ENCODE data around the gene RERE.

Gene RERE

DNA sequence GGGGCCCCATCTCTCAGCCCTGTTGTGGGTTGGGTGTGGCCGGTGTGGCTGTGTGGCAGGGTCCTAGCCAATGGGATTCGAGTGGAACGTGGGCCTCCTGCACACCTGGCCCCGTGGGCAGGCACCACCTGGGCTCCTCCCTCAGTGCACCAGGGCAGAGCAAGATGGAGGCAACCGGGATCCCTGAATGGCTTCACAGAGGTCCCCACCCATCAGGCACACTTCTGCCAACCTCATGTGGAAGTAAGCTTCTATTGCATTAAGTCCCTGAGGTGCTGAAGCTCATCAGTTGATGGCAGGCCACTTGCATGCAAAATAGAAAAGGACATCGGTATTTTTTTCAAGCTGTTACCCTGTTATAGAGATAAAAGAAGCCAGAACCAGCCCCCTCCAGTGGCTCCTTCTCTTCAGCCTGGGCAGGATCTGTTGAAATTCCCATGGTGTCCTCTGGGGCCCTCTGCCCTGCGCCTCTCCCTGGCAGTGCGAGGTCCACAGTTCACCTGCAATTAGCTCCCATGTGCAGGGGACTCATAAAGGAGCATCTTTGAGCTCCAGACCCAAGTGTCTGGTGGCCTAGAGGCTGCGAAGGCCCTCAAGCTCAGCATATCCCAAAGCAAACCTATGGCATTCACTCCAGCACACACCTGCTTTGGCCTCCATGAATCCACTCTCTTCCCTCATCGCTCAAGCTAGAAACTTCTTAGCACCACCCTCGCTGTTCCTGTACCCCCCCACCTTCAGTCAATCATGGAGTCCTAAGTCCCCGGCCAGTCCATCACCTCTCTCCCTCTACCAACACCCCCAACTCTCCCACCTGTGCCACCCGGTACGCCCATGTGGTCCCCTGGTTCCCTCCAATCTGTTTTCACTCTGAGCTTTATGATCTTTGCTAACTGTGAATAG lies 501.6 kb downstream of the RERE start:
- DNase-seq, result no peak

DNA sequence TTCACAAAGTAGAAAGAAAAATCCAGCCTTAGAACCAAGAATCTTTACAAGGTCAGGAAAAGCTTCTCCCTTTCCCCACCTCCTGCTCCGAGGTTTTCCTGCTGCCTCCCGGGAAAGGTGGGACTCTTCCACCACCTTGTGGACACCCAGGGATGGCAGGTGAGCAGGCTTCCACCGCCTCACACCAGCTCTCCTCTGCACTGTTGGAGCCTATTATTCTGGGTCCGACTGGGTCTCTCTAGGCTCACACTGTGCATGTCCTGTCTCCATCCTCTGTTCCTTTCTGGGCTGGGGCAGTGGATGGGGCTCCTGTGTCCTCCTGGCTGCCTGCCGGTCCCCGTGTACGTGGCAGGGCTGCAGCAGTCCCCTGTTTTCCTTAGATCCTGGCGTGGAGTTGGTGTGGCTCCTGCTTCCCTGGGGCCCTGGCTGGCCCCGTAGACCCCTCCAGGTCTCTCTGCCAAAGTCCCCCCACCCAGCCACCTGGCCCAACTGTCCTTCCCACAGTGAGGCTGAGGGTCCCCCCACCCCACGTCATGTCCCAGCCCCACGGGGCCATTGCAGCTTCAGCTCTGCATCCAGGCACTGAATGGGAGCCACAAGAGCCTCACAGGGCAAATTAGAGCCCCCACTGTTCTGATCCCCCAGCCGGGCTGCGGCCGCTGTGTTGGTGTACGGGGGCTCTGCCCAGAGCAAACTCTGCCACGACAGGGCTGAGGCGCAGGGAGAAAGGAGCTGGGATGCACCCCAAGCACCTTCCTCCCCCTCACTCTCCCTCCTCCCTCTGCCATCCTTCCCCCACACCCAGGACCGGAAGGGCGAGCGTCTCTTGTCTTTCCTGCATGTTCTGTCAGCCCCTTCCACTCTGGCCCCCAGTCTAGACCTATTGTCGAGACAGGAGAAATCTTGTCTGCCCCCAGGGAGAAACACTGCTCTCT lies 502.8 kb downstream of the RERE start:
- DNase-seq, result peak; percentile 32 to 53

DNA sequence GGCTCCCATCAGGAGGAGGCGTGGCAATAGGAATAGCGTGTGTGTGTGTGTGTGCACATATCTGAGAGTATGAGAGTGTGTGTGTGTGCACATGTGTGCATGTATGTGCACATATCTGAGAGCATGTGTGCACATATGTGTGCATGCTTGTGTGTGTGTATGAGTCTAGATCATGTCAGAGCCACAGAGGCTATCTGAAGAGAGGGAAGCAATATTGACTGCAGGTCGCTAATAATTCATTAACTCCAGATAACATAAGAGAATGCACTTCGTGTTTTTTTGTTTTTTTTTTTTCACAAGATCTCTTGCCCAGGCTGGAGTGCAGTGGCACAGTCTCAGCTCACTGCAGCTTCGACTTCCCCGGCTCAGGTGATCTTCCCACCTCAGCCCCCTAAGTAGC lies 504.2 kb downstream of the RERE start:
- no peak for DNase-seq

DNA sequence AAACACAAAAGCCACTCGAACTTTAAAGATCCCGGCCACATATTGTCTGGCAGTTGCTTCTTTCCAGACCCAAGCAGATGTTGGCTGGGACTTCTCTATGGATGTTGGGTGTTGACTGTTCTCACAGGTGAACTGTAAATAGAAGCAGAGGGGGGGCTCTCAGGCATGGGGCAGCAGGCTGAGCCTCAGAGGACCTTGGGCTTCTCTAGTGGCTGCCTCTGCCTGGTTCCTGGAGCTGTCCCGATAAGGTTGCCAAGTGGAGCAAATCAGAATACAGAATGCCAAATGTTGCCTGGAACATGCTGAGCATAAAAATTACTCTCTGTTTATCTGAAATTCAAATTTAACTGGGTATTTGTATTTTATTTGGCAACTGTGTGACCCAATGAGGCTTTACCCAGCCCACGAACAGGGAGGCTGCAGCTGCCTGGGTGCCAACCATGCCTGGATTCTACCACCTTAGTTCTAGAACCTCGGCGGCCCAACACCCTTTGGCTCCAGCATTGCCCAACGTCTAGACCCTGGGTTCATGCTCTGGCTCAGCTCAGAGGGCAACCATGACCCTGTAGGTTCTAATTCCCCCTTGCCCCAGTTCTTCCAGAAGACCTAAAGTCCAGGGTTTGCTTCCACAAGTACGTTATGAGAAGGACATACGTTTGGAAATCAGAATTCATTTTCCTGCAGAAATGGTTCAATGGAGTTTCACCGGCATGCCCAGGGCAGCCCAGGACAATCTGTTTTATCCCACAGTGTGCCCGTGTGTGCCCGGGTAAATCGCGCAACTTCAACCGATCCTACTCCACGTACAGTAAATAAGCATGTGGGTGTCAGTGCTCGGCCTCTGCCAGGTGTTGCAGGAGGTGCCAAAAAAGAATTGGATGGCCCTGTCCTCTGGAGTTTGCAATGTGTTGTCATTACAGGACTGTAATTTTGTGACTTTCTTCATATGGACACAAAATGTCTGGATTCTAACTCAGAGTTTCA lies 504.9 kb downstream of the RERE start:
- no peak for DNase-seq

DNA sequence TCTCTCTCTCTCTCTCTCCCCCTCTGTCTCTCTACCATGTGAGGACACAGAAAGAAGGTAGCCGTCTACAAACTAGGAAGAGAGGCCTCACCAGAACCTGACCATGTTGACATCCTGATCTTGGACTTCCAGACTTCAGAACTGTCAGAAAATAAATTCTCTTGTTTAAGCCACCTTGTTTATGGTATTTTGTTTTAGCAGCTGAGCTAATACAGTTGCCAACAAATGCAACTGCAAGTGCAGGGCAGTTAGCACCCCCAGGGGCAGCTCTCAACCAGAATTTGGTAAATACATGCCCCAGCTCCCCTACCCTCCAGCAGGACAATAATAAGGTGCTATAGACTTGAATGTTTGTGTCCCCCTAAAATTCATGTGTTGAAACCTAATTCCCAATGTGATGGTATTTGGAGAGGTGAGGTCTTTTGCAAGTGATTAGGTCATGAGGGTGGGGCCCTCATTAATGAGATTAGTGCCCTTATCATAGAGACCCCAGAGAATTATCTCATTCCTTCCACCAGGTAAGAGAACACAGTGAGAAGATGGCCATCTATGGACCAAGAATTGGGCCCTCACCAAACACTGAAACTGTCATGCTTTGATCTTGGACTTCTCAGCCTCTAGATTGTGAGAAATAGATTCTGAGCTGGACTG lies 506.2 kb downstream of the RERE start:
- DNase-seq, result no peak

DNA sequence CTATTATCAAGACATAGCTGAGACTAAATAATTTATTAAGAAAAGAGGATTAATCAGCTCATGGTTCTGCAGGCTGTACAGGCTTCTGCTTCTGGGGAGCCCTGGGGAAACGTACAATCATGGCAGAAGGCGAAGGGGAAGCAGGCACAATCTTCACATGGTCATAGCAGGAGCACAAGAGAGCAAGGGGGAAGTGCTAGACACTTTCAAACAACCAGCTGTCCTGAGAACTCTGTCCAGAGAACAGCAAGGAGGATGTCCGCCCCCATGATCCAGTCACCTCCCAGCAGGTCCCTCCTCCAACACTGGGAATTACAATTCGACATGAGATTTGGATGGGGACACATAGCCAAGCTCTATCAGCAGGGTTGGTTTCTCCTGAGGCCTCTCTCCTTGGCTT lies 509.8 kb downstream of the RERE start:
- DNase-seq, result peak; percentile 59 to 77

DNA sequence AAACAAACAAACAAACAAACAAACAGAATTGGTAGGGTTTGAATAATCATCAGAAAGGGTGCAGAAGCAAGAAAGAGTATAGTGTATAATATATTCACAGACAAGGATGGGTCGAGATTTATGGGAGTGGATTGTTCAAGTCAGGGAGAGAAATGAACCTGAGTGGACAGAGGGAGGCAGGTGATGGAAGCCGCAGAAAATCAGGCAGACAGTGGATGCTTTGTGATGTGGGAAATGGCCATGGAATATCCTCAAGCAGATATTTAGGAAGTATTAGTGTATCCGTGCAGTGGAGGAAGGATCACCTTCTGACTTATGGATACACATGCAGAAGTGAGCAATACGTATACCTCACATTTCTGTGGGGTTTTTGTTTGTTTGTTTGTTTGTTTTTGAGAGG lies 513.6 kb downstream of the RERE start:
- no peak for DNase-seq

DNA sequence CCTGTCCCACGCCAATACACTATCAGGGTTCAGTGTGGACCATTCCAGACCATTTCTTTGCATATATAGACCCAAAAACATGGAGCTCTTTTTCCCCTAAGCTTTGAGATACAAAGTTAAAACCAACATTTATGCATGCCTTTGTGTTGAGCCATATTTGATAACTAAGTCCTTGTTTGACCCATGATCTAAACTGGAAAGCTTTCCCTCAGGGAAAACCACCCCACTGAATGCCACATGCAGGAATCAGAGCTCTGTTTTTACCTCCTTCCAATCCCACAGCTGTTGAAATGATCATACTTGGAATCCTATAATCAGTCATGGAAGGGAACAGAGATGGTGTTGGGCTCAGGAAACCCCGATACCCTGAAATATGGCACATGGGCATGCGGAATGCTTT lies 514.3 kb downstream of the RERE start:
- no peak for DNase-seq

All from inflammatory macrophage (primary cell).